AG09319 (cell line): ENCODE results near the gene RPS18.
"Not testable (repeated sequence)": the region's sequence is repeated elsewhere in the genome, so short reads cannot be mapped to it uniquely, and the experiment has no call there.

Source experiments
- DNase-seq: peaks from one replicate; pipeline ENCODE4 v3.0.0-alpha.2; 2010; ENCODE audit warnings: low read depth; ENCODE audit errors: extremely low read depth
- CTCF ChIP-seq: IDR thresholded peaks from 2 replicates; pipeline ENCODE4 v1.5.1; 2011; ENCODE audit warnings: low read depth, mild to moderate bottlenecking, inconsistent platforms, low read length, moderate library complexity

RPS18 gene

GRCh38 chr6:33273129-33273923 lies 1.5 kb downstream of the RPS18 start:
- TF ChIP-seq CTCF, result no peak
- no peak for DNase-seq

GRCh38 chr6:33273924-33274902 lies 2.3 kb downstream of the RPS18 start:
- no peak for TF ChIP-seq CTCF
- DNase-seq, result no peak

DNA sequence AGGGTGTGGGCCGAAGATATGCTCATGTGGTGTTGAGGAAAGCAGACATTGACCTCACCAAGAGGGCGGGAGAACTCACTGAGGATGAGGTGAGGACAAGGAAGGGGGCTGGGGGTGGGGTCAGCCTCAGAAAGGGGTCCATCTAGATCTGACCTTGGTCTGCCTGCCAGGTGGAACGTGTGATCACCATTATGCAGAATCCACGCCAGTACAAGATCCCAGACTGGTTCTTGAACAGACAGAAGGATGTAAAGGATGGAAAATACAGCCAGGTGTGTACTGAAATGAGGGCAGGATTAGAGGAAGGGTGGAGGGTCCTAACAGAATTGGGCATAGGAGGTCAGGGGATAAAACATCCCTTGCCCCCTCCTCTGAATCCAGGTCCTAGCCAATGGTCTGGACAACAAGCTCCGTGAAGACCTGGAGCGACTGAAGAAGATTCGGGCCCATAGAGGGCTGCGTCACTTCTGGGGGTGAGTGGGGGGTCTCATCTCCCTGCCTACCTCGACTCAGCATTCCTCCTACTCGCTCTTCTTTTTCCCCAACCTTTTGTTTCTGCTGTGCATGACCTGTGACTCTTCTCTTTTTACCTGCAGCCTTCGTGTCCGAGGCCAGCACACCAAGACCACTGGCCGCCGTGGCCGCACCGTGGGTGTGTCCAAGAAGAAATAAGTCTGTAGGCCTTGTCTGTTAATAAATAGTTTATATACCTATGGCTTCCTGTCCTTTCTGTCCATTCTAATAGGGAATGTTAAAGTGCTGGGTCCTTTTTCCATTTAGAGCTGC lies 4.1 kb downstream of the RPS18 start:
- not testable (repeated sequence) for DNase-seq

DNA sequence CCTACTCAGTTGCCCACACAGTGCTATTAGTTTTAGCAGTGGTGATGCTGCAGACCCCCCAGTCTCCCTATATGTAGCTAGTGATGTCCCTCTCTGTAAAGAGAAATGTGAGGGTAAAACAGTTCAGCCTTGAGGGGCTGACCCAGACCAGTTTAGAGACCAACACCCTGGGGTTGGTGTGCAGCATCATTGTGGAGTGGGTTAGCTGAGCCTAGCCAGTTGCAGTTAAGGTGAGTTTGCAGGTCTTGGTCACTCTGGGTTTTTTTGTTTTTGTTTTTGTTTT lies 4.6 kb downstream of the RPS18 start:
- no peak for DNase-seq
- TF ChIP-seq CTCF, result no peak

- TF ChIP-seq CTCF, result peak; percentile 30
- no peak for DNase-seq
These were observed 5.2 kb downstream of the RPS18 start, which contains the start of gene B3GALT4 for GRCh38 chr6:33276864-33277662. TSS of gene B3GALT4 (plus strand) at chr6:33277123. CDS start at chr6:33277420, 297 bp downstream.

- no peak for TF ChIP-seq CTCF
- DNase-seq, result no peak
These were observed 6.0 kb downstream of the RPS18 start for GRCh38 chr6:33277663-33278391.

DNA sequence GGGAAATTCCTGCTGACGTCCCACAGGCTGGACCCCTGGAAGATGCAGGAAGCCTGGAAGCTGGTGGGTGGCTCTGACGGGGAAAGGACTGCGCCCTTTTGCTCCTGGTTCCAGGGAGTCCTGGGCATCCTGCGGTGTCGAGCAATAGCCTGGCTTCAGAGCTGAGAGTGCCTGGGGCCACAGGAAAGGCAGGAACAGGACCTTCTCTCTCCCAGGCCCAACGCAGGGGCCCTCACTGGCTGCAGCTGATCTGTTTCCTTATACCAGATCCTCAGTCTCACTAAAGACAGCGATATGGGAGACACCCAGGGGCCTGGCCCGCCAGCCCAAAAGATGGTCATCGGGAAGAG lies 6.5 kb downstream of the RPS18 start:
- no peak for DNase-seq
- TF ChIP-seq CTCF, result no peak
